CD4-positive, alpha-beta T cell treated with Interleukin-21 for 1 hour (primary cell): Measurements from ENCODE around the gene VDR.

Experiments used
- DNase-seq: peaks from one replicate; pipeline ENCODE4 v3.0.0-alpha.2; 2020

The VDR gene

GRCh38 chr12:47889040-47889439 lies 15.8 kb downstream of the VDR start:
- peak; percentile 55 for DNase-seq

DNA sequence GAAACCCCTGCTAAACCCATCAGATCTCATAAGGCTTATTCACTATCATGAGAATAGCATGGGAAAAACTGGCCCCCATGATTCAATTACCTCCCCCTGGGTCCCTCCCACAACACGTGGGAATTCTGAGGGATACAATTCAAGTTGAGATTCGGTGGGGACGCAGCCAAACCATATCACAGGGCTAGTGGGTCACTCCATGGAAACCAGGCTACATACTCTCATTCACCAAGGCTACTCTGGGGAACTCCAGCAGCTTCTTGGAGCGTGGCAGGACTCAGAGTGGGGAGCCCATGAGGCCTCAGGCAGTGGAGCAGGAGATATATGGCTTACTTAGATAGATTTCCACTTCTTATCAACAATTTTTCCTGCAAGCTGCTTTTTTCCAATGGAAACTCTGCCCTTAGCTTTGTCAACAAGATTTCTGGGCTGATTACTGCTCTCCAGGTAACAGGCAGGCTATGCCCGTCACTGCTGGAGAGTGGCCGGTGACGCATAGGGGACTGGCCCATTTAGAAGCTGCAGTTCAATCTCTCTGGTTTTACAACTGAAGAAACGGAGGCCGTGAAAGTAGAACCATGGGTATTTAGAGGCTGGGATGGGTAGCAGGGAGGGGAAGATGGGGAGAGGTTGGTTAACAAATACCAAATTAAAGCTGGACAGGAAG lies 16.5 kb downstream of the VDR start:
- no peak for DNase-seq

GRCh38 chr12:47887529-47887928 lies 17.3 kb downstream of the VDR start:
- DNase-seq: no peak

DNA sequence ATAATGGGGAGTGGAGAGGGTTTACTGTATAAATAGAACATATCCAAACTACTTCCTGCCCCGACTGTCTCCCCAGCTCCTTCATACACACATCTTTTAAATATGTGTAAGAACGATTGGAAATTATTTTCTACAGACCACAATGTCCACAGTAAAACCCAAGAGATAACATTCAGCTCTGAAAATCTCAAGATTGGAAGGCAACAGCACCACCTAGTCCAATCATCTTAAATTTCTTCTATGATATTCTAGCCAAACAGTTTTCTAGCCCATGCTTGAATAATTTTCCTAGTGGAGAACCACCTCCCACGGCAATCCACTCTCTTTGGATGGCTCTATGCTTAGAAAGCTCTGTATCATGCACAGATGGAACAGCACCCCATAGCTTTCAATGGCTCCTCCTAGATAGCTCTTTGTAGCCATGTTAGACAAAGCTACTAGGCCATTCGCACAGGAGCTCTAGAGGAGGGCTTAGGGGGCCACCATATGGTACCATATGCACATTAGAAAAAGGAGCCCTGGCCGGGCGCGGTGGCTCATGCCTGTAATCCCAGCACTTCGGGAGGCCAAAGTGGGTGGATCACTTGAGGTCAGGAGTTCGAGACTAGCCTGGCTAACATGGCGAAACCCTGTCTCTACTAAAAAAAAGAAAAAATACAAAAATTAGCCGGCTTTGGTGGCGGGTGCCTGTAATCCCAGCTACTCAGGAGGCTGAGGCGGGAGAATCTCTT lies 18.1 kb downstream of the VDR start:
- DNase-seq: no peak

DNA sequence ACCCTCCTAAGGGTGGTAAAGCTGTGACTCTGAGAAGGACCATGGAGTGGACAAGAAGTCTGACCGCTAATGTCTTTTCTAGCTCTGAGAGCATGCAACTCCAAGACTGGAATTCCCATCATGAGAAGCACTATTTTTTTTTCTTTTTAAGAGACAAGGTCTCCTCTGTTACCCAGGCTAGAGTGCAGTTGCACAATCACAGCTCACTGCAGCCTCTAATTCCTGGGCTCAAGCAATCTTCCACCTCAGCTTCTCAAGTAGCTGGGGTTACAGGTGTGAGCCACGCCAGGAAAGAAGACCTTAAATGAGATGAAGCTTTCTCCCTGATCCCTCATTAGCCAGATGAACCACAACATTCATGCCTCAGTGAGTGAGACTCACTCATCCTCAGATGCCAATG lies 19.2 kb downstream of the VDR start:
- DNase-seq: no peak

DNA sequence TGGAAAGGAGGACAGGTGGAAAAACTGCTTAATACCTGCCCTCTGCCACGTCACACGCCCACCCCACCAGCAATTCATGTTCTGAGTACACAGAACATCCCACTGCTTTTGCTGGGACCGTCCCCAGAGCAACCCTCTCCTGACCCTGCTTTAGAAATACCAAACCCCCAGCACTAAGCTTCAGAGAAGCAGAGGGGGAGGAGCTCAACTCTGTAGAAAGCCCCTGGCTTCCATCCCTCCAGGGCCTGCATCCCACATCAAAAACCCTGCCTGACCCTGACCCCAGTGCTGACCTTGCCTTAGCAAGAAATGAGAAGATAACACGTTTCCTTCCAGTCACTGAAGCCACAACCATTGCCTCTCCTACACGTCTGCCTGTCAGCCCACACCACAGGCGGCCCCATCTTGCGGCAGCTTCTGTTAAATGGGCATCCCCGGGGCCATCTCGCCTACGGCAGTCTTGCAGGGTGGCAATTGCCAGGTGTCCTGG lies 19.7 kb downstream of the VDR start:
- peak; percentile 67 for DNase-seq

GRCh38 chr12:47884501-47884900 lies 20.3 kb downstream of the VDR start:
- no peak for DNase-seq

GRCh38 chr12:47883663-47884195 lies 21.1 kb downstream of the VDR start:
- DNase-seq: no peak

DNA sequence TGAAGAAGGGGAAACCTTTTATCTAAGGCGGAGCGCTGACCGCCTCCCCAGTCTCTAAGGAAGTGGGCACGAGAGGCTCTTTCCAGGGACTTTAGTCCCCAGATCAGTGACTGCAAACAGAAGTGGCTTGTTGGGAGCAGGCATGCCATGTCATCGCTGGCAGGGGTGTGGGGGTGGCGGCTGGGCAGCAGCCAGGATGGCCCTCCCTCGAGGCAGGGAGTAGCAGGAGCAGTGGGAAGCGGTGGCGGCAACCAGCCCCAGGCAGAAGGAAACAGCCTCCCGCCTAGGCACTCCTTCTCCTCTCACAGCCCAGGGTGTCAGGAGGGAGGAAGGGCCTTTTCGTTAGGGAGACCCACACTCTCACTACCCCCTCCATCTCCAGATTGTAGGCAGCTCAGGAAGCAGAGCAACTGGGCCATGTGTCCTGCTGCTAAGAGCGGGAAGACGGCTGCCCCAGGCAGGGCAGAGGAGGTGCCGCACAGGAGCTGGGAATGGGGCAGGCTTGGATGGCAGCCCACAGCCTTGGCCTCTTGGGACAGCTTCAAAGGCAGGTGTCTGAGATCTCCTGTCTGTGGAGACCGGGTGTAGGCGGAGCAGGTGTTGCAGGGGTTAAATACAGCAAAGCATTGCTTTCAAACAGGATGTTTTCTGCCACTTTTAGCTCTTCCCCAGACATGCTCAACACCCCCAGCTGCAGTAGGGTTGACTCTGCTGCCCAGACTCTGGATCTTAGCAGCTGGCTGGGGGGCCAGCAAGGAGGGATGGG lies 21.8 kb downstream of the VDR start:
- DNase-seq: peak; percentile 29

DNA sequence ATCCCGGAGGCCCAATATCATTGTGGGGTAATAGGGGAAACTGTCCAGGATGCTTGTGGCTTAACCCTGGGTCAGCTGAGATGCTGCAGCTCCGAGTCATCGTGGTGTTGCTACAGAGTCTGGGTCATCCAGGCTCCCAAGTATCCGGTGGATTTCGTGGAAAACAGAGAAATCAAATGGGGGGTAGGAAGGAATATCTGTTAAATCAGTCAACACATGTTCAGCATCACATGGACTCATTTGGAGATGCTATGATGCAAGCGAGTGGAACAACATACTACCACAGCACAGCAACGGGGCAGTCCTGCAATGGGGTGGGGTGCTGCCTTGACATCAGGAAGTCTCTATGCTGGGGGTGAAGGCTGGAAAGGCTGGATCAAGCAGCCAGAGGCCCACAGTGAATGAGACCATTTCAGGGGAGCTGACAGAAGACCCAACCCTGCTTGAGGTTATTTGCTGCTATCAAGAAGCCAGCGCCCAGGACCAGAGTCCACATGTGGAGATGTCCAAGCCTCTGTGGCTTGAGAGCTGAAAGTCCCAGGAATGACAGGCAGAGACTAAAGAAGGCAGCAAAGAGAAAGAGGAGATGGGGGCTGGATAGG lies 22.9 kb downstream of the VDR start:
- DNase-seq: no peak

- DNase-seq: no peak
Observed at GRCh38 chr12:47881051-47881450, 23.7 kb downstream of the VDR start.

DNA sequence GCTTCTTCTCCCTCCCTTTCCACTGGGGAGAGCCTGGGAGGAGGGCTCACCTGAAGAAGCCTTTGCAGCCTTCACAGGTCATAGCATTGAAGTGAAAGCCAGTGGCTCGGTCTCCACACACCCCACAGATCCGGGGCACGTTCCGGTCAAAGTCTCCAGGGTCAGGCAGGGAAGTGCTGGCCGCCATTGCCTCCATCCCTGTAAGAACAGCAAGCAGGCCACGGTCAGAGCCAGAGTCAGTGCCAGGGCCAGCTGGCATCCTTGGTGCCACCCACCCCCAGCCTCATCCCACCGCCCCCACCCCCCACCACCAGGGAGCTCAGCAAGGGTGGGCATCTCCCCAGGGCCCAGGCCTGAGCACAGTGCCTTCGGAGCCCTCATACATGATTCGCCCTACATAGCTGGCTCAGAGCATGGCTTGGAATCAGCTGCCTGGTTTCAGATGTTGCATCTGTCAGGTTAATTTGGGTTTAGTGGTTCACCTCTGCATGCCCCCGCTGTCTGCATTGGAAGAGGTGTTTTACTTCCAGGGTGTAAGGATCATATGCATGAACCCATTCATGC lies 25.8 kb downstream of the VDR start:
- DNase-seq: no peak

GRCh38 chr12:47878293-47878917 lies 26.4 kb downstream of the VDR start:
- DNase-seq: no peak

DNA sequence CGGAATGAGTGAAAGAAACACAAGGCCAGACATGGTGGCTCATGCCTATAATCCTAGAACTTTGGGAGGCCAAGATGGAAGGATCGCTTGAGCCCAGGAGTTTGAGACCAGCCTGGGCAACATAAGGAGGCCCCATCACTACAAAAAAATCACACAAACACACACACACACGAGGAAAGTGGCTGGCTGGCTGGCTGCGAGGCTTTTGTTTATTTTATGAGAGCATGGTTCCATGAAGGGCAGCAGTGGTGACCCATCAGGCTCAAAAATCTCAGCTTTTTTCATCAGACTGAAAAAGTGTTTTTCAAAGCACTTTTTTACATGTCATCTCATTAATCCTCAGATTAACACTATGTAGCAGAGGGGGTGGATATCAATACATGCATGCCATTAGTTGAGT lies 27.7 kb downstream of the VDR start:
- no peak for DNase-seq

- no peak for DNase-seq
Observed at GRCh38 chr12:47876440-47876960, 28.3 kb downstream of the VDR start.

DNA sequence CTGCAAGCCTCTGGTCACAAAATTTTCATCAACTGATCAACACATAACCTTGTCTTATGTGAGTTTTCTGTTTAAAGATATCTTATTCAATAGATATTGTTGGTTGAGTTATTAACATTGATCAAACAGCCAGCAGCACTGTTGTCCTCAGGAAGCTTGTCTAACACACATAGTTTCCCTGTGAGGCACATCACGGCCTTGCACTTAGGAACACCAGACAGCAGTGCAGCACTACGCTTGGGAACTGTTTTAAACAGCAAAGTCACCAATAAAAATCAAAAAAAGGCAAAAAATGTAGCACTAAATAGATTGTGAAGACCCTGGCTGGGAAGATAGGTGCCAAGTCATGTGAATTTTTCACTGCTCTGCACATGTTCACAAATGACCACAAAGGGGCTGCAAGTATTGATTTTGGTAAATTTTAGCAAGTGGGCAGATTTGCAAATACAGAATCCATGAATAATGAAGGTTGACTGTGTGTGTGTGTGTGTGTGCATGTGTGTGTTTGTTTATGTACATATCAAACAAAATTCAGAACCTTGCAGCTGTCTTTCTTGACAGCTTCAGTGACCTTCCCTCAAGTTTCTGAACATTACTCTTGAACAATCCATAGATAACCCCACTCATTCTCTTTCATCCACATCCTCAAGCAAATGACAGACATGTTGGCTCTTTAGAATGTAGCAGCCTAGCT lies 28.9 kb downstream of the VDR start:
- no peak for DNase-seq

DNA sequence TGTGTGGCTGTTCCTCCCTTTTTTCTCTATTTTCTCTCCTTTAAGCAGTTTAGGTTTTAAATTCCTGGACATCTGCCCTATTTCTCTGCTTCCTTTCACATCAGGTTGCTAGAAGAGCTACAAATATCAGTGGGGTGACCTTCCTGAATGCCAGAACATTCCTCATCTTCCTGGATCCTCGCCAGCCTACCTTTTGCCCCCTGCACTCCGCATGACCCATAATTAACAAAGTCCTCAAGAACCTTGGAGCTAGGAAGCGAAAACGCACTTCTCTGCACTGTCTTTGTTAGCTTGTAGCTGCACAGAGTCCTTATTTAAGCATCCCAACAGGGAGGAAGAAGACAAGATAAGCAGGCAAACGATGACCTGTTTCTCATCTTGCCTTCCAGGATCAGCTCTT lies 30.5 kb downstream of the VDR start:
- DNase-seq: no peak

DNA sequence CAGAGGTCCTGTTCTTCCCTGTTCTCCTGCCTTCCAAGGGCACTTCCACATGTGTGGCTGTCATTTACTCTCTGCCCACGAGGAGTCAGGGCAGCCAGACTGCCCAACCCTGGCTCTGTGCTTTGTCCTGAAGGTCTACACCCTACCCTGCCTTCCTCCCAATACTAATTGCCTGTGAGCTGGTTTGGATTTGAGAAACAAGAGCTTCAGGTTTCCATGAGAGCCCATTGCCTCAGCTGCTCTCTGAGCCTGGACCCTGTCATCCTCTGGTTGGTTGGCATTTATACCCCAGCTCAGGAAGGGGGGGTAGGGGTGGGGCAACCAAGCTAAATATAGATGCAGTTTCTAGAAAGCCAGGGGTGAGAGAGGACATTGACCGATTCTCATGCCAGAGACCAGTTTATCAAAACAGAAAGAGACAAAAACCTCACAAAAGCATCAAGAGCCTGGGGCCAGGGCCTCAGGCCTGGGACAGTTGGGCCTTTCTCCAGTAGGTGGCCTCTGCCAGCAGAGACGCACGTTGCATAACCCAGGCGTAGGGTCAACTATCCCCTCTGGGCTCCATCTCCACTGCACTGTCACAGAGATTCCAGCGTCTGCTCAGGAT lies 34.5 kb downstream of the VDR start:
- no peak for DNase-seq

DNA sequence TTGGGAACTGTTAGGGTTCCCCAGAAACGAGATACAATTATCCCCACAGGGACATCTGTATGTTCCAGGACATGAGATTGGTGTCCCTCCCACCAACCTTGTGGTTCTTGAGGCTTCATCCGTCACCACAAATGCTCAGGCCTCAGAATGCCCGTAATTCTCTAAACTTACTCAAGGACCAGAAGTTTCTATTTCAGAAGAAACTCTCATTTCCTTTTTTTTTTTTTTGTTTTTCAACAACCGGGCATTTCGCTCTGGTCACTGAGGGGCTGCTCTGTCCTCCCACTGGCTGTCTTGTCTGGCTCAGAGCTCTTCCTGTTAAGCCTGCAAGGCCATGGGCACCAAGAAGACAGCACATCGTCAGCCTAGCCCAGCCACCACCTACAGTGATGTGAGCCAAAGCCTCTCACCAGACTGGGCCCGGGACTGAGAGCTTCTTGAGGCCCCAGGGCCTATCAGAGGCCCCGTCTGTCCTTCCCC lies 36.2 kb downstream of the VDR start:
- DNase-seq: no peak

GRCh38 chr12:47868041-47868440 lies 36.8 kb downstream of the VDR start:
- no peak for DNase-seq

DNA sequence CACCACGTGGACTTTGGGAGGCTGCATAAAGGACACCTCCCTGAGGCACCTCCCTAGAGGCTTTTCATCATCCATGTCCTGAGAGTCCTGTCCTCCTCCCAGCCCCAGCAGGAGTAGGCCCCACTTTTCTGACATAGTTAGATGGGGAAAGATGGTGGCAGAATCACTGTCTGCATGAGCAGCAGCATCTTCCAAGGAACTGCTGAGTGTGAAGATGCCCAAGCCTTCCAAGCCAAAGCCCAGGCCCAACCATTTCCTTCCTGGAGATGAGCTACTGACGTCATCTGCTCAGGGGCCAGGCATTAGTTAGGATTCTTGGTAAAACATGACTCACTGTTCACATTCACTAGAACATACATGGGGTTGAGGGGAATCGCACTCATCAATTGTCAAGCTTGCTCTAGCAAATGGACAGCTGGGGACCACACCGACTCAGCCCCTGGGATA lies 37.3 kb downstream of the VDR start:
- no peak for DNase-seq
